ENCODE measurements around the gene ALOX5. TPM values are rescaled to one million over a fixed set of nuclear protein-coding genes. Genes with fewer than 3 reads are reported as not detected.

The ALOX5 gene
- total and polyA plus RNA-seq, 2 of the 4 experiments (the other 2 are of a cell fraction), result not detected

DNA sequence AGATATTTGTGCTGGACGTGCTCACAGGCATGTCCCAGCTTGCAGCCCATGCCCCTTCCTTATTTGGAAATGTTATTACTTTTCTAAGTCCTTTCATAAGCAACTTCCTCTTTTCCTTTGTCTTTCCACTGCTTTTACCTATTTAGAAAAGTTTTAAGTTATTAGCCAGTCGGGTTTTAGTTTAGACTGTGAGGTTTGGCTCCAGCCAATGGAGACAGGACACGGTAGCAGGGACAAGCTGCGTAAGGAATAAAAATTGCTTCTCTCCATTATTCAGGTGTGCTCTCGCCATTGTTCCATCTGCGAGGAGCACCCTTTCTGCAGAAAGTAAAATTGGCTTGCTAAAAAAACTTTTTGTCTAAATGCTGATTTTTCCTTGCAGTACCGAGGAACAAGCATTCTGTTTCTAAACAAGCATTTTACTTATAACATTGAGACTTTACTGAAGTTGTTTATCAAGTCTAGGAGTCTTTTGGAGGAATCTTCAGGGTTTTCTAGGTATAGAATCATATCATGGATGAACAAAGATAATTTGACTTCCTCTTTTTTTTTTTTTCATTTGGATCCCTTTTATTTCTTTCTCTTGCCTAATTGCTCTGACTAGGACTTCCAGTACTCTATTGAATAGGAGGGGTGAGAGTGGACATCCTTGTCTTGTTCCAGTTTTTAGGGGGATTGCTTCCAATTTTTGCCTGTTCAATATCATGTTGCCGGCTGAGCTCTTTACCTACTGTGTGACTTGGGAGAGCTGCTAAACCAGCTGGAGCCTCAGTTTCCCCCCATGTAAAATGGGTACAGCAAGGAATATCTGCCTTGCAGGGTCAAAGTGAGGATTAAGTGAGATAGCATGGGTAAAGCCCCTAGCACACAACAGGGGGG lies 63.8 kb downstream of the ALOX5 start:
- no peak overlapping the region for H3K27ac ChIP-seq (ENCODE audit: insufficient read depth, low read length)
- H2AK9ac ChIP-seq (replicated peaks; ENCODE audit: low read depth, low read length, poor library complexity), result peak overlapping the region; percentile 26
- no peak for ATAC-seq (ENCODE audit: low read depth)
- H3K14ac ChIP-seq (replicated peaks; ENCODE audit: low read depth, low read length), result 0 out of 2 replicates have a peak overlapping the region, but pooled peaks have one; percentile 1
- H2BK5ac ChIP-seq (ENCODE audit: low read depth, low read length, poor library complexity, severe bottlenecking), result peak overlapping the region; percentile 84
- peak overlapping the region; percentile 28; the same call in 1 of the 2 replicates for H2AK5ac ChIP-seq (ENCODE audit: low read depth, low read length)
- H3K4ac ChIP-seq (ENCODE audit: low read depth, low read length), result peak overlapping the region; percentile 10; the same call in 1 of the 2 replicates
- H2AFZ ChIP-seq (replicated peaks; ENCODE audit: low read length, poor library complexity), result no peak overlapping the region
- intact Hi-C loops (cut with micrococcal nuclease) (no loop called here), dilution Hi-C loops (cut with HindIII; ENCODE audit: low sequenced_read_pairs, unreplicated experiment) (no loop called here), in situ Hi-C loops (cut with MboI; ENCODE audit: low sequenced_read_pairs) (no loop called here)
- H3K9ac ChIP-seq (ENCODE audit: low read depth, low read length), result no peak overlapping the region
- peak overlapping the region; percentile 79; the same call in 1 of the 2 replicates for H4K5ac ChIP-seq (ENCODE audit: low read depth, low read length)
- H4K20me1 ChIP-seq (ENCODE audit: insufficient read depth, low read length), result no peaks in the 10 kb centered on the region
- H3K23ac ChIP-seq (ENCODE audit: low read depth, low read length), result no peak overlapping the region
- no peak overlapping the region for H3K4me2 ChIP-seq (ENCODE audit: low read depth, low read length)
- H3K9me3 ChIP-seq (ENCODE audit: control insufficient read depth, insufficient read depth, low read length), result no peaks in the 10 kb centered on the region
- H4K91ac ChIP-seq (ENCODE audit: insufficient read depth, low read depth, low read length), result peak overlapping the region; percentile 38; the same call in 1 of the 2 replicates
- no peak for TF ChIP-seq MAZ (IDR thresholded peaks at IDR 0.05; ENCODE audit: borderline replicate concordance, low read depth, low read length)
- TF ChIP-seq MAFK (IDR thresholded peaks at IDR 0.05; ENCODE audit: low read depth, low read length), result no peak
- no peak for TF ChIP-seq CHD1 (IDR thresholded peaks at IDR 0.05; ENCODE audit: low read depth, low read length)
- no peak for TF ChIP-seq CEBPB (IDR thresholded peaks at IDR 0.05; ENCODE audit: low read depth, low read length)
- 0 out of 2 replicates have a peak overlapping the region, but pooled peaks have one; percentile 42 for H2BK20ac ChIP-seq (ENCODE audit: low read depth, low read length)
- no peaks in the 10 kb centered on the region for H3K9me1 ChIP-seq (ENCODE audit: insufficient read depth, low read length)
- peaks cover 3% of the 10 kb centered on the region for H3K4me1 ChIP-seq (ENCODE audit: control insufficient read depth, insufficient read depth, low read length)
- peak overlapping the region; percentile 61; the same call in 1 of the 2 replicates for H2BK120ac ChIP-seq (ENCODE audit: low read depth, low read length)
- CTCF ChIA-PET, result no interaction called here
- H3K27me3 ChIP-seq (ENCODE audit: control insufficient read depth, insufficient read depth, low read length), result peaks cover 9% of the 10 kb centered on the region
- no TSS peak for BruUV-seq (replicated peaks)
- H2BK15ac ChIP-seq (ENCODE audit: low read depth, low read length), result no peak overlapping the region
- POLR2A ChIA-PET (ENCODE audit: unreplicated experiment), result no interaction called here
- no peaks in the 10 kb centered on the region for H3K79me1 ChIP-seq (ENCODE audit: low read depth in 1 of 2, low read length in 2 of 2)
- DNase-seq, result no peak
- H4K8ac ChIP-seq (ENCODE audit: low read depth in 2 of 2, low read length in 2 of 2), result peak overlapping the region in 1 of 2 experiments; percentile 20; a peak in 3 of 4 replicates
- WGBS, 2 experiments (ENCODE audit: extremely low coverage in 2 of 2, insufficient read length in 1 of 2), result no CpG with 5 or more reads among the region's 8 CpGs
- H3K4me3 ChIP-seq (ENCODE audit: insufficient read depth, low read depth, low read length), result no peak overlapping the region
- H3K56ac ChIP-seq (ENCODE audit: extremely low read depth, insufficient read depth, low read length), result no peak overlapping the region
- H3K36me3 ChIP-seq (ENCODE audit: control insufficient read depth, insufficient read depth, low read length), result no peaks in the 10 kb centered on the region
- peak overlapping the region; percentile 94; the same call in 1 of the 2 replicates for H3K18ac ChIP-seq (ENCODE audit: low read depth, low read length)

Data from IMR-90 (cell line).